Measurements from ENCODE around the gene RNF157.

Gene RNF157

DNA sequence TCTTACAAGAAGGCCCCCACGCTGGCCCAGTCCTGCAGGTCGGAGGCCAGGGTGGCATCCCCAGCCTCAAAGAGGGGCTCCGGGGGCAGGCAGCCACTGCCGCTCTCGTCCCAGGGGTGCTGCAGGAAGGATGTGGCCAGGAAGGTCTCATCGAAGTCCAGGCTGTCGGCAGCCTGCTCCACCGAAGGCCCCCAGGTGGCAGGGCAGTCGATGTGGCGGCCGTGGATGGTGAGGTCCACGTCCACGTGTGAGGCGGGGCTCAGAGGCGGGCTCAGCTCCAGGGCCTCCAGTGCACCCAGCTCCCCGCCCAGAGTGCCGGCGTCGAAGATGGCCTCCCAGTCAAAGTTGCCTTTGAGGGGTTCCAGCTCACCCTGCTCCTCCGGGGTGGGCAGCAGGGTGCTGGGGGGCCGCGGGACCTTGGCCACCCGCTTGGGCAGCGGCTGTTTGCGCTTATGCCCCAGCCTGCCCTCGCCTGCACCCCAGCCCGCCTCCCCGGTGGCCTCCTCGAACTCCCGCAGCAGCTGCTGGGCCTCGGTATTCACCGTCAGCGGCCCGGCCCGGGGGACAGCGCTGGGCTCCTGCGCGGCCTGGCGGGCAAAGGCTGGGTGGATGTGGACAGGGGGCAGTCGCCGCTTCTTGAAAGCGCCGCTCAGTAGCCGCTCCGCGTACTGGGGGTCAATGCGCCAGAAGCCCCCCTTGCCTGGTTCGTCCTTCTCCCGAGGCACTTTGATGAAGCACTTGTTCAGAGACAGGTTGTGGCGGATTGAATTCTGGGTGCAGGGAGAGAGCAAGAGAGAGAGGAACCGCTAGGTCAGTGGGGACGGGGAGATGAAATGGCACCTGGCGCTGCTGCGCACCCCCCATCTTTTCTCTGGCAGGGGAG is 102.7 kb downstream of the RNF157 start:
- TF ChIP-seq, protein P1, sequence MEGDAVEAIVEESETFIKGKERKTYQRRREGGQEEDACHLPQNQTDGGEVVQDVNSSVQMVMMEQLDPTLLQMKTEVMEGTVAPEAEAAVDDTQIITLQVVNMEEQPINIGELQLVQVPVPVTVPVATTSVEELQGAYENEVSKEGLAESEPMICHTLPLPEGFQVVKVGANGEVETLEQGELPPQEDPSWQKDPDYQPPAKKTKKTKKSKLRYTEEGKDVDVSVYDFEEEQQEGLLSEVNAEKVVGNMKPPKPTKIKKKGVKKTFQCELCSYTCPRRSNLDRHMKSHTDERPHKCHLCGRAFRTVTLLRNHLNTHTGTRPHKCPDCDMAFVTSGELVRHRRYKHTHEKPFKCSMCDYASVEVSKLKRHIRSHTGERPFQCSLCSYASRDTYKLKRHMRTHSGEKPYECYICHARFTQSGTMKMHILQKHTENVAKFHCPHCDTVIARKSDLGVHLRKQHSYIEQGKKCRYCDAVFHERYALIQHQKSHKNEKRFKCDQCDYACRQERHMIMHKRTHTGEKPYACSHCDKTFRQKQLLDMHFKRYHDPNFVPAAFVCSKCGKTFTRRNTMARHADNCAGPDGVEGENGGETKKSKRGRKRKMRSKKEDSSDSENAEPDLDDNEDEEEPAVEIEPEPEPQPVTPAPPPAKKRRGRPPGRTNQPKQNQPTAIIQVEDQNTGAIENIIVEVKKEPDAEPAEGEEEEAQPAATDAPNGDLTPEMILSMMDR (IDR thresholded peaks at IDR 0.05; ENCODE audit: low read depth, low read length, missing control alignments), result no peak
- DNase-seq (ENCODE audit: low read depth), result no peak
- H3K4me3 ChIP-seq (ENCODE audit: low read depth, low read length), result no peak overlapping the region

DNA sequence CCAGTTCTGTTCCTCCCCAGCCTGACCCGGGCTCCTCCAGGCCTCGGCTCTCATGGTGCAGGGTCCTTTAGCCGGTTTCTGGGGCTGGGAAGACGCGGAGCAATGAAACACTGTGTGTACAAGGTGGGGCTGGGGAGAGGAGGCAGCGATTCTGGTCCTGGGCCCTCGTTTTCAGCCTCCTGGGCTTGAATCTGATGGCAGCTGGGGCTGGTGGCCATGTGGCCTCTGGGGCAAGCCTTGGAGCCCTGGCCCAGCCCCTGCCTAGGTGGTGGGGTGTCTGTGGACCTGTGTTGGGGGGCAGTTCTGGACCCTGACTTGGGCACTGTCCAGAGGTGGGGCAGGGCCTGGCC is 103.3 kb downstream of the RNF157 start:
- TF ChIP-seq, protein P1 (IDR thresholded peaks at IDR 0.05; ENCODE audit: low read depth, low read length, missing control alignments), result no peak
- H3K4me3 ChIP-seq (ENCODE audit: low read depth, low read length), result no peak overlapping the region
- DNase-seq (ENCODE audit: low read depth), result no peak

DNA sequence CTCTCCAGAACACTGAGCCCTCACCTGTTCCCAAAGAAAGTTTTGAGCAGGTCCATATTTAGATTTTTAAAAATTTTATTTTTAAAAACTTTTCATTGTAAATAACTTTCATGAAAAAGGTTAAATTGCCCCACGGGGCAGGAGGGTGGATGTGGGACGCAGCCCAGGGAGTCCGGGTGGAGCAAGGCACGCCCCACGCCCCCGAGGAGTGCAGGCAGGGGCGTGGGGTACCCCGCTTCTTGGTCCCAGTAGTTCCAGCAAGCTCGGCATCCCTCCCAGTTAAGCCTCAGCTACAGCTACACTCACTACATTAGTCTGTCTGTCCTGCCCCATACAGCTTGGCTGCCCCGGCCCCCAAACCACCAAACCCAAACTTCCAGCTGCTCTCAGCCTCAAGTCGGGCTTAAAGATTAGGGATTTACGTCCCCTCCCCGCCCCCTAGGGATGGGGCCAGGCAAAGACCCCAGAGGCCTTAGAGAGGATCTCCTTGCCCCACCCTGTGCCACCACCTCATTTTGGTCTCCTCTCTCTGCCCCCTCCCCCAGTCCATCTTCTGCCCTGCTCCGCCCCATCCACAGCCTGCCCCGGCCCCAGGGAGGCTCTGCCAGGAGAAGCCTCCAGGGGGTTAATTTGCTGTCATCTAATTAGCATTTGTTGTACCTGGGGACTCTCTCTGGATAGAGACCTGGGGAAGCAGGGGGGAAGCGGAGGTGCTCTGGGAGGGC is 103.9 kb downstream of the RNF157 start:
- DNase-seq (ENCODE audit: low read depth), result no peak
- H3K4me3 ChIP-seq (ENCODE audit: low read depth, low read length), result no peak overlapping the region
- TF ChIP-seq, protein P1 (IDR thresholded peaks at IDR 0.05; ENCODE audit: low read depth, low read length, missing control alignments), result no peak

DNA sequence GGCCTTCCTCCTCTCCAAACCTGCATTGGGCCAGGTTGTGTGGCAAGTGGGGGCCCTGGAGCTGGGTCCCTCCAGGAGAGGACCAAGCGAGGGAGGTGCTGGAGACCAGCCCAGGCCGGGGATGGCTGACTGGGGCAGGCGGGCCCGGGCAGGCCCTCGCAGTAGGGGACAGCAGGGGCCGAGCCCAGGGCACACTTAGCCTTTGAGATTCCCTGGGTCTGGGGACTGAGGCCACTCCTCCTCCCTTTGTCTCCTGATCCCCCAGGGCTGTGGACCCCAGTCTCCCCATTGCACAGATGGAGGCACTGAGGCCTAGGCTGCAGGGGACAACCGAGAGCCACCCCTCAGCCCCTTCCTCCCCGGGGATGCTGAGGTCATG is 104.5 kb downstream of the RNF157 start:
- TF ChIP-seq, protein P1 (IDR thresholded peaks at IDR 0.05; ENCODE audit: low read depth, low read length, missing control alignments), result no peak
- no peak overlapping the region for H3K4me3 ChIP-seq (ENCODE audit: low read depth, low read length)
- no peak for DNase-seq (ENCODE audit: low read depth)

DNA sequence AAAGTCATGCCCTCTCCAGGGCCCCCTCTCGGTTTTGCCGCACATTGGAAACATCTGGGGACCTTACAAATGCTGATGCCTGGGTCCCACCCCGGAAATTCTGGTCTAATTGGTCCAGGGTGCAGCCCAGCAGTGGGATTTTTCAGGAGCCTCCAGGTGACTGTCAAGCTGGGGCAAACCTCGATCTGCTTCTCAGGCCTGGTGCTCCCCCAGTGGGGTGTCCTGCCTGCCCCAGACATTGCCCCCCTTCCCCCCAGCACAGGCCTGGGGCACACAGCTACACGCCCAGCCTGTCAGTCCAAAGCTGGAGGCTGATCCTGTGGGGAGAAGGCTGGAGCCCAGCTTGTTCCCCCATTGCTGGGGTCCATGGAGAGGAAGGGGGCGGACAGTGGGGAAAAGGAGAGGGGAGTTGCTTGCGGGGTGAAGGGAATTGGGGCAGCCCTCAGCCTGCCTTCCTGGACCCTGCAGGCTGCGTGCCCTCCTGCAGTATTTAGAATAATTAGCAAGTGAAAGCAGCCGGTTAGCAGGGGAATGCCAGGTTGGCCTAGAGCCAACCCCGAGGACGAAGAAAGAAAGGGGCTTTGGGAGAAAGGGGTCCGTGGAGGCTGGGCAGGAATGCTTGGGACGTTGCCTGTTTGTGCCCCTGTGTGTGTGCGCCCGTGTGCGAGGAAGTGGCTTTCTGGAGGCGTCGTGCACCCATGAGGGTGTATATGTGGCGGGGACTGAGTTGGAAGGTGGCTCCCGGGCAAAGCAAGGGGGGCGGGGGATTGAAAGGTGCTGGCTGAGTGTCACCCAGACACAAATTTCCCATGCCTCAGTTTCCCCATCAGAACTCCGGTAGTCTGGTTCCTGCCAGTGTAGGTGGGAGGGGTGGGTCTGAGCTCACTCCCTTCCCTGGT is 105.1 kb downstream of the RNF157 start:
- H3K4me3 ChIP-seq (ENCODE audit: low read depth, low read length), result no peak overlapping the region
- no peak for DNase-seq (ENCODE audit: low read depth)
- TF ChIP-seq, protein P1 (IDR thresholded peaks at IDR 0.05; ENCODE audit: low read depth, low read length, missing control alignments), result no peak

DNA sequence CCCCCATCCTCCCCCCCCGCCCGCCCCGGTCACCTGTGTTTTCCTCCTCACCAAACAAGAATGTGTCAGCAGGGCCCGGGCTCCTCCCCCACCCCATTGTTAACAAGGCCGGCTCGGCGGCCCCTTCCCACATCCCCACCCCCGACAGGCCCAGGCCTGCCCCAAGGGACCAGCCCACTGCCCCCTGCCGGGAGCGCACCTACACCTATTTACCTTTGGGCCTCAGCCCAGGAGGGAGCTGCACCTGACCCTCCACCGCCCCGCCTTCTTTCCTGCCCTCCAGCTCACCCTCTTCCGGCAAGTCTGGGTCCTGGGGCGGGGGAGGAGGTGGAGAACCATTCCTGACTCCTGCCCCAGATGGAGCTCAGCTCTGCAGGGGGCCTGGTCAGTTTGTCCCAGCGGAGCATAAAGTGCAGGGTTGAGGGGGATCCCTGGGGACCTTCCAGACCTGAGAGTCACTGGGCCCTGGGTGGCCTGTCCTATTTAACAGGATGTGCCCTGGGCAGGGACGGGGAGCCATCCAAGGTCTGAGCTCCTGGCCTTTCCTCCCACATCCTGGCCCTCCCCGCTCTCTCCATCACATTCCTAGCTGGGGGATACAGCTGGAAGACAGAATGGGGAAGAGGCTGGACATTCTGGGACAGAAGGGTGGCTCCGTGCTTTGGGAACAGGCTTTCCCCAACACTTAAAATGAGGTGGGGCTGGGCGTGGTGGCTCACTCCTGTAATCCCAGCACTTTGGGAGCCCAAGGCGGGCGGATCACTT is 107.5 kb downstream of the RNF157 start:
- TF ChIP-seq, protein P1 (IDR thresholded peaks at IDR 0.05; ENCODE audit: low read depth, low read length, missing control alignments), result no peak
- DNase-seq (ENCODE audit: low read depth), result no peak
- no peak overlapping the region for H3K4me3 ChIP-seq (ENCODE audit: low read depth, low read length)

All from GM12864 (cell line).